Common myeloid progenitor, CD34-positive (primary cell): ENCODE measurements around the gene DCAKD.

Experiments used
- CTCF ChIA-PET: fragments of 350-600 bp; sonication (Branson Sonifier 250); formaldehyde crosslinking; loops from one replicate; lab custom pipeline; 2021; ENCODE audit warnings: antibody characterized with exemption; lab: Charles Lee
- POLR2A ChIA-PET: fragments of 350-600 bp; sonication (Branson Sonifier 250); formaldehyde crosslinking; loops from one replicate; lab custom pipeline; 2021; ENCODE audit warnings: antibody characterized with exemption; lab: Charles Lee
- DNase-seq, 3 donors: peaks; one replicate each; pipeline versions ENCODE4 v3.0.0 to v3.0.0-alpha.2; 2013
- H3K27ac ChIP-seq, 2 experiments: 1 replicate in 1 of 2; 2 replicates in 1 of 2; pipeline ENCODE4 v1.7.0; 2013; ENCODE audit warnings: inconsistent platforms in 2 of 2, low read length in 2 of 2, mild to moderate bottlenecking in 2 of 2, low read depth in 1 of 2, moderate library complexity in 1 of 2; ENCODE audit not compliant: severe bottlenecking in 2 of 2, insufficient read depth in 1 of 2, poor library complexity in 1 of 2
- H3K27me3 ChIP-seq, 5 experiments: replicated peaks in 2 of 5; 1 replicate in 3 of 5; 2 replicates in 2 of 5; pipeline versions ENCODE4 v1.6.1 to v1.7.0; 2013; ENCODE audit warnings: low read length in 4 of 5, mild to moderate bottlenecking in 2 of 5, moderate library complexity in 2 of 5, inconsistent platforms in 1 of 5; ENCODE audit not compliant: insufficient read depth in 5 of 5, control insufficient read depth in 4 of 5
- H3K36me3 ChIP-seq, 4 experiments: 1 replicate in 2 of 4; 2 replicates in 2 of 4; pipeline versions ENCODE4 v1.6.1 to v1.7.0; 2013; ENCODE audit warnings: low read length in 3 of 4, control low read depth in 1 of 4, mild to moderate bottlenecking in 1 of 4; ENCODE audit not compliant: control insufficient read depth in 4 of 4, insufficient read depth in 4 of 4
- H3K4me1 ChIP-seq, 4 experiments: 1 replicate in 3 of 4; 2 replicates in 1 of 4; pipeline versions ENCODE4 v1.6.1 to v1.7.1; 2013; ENCODE audit warnings: low read length in 3 of 4, mild to moderate bottlenecking in 3 of 4, control low read depth in 1 of 4, inconsistent platforms in 1 of 4, moderate library complexity in 1 of 4; ENCODE audit not compliant: control insufficient read depth in 4 of 4, insufficient read depth in 4 of 4; ENCODE audit errors: control extremely low read depth in 1 of 4
- H3K4me3 ChIP-seq, 7 experiments: 1 replicate in 4 of 7; 2 replicates in 3 of 7; pipeline versions ENCODE4 v1.5.1 to v1.7.0; 2013; ENCODE audit warnings: mild to moderate bottlenecking in 7 of 7, low read length in 6 of 7, moderate library complexity in 6 of 7, inconsistent platforms in 2 of 7, low read depth in 2 of 7, control low read depth in 1 of 7; ENCODE audit not compliant: insufficient read depth in 4 of 7, control insufficient read depth in 1 of 7; ENCODE audit errors: extremely low read depth in 1 of 7
- H3K9me3 ChIP-seq, 5 experiments: 1 replicate in 4 of 5; 2 replicates in 1 of 5; pipeline versions ENCODE4 v1.6.1 to v1.7.1; 2013; ENCODE audit warnings: low read length in 4 of 5, mild to moderate bottlenecking in 2 of 5, inconsistent platforms in 1 of 5, low read depth in 1 of 5, moderate library complexity in 1 of 5; ENCODE audit not compliant: control insufficient read depth in 4 of 5, insufficient read depth in 2 of 5; ENCODE audit errors: control extremely low read depth in 1 of 5
- WGBS: methylation state at CpG from one replicate; pipeline ENCODE4 v1.1.5; 2013; ENCODE audit not compliant: insufficient coverage; 5-methylcytosine and 5-hydroxymethylcytosine counted together

DCAKD gene

GRCh38 chr17:45032174-45032541 lies 19.3 kb downstream of the DCAKD start:
- Histone ChIP-seq H3K27me3 (no peaks in the 10 kb centered on the region), H3K9me3 (no peaks in the 10 kb centered on the region), H3K4me3 (no peak overlapping the region), H3K4me1 (peaks cover 0 to 6% (median 2%) of the 10 kb centered on the region in 4 experiments), H3K27ac (no peak overlapping the region), H3K36me3 (peaks cover 9 to 61% (median 46%) of the 10 kb centered on the region in 4 experiments)
- ChIA-PET POLR2A (no interaction called here), CTCF (interaction anchor here (1.2 kb wide), 1 partner anchor 112 kb away, joined by 4 read pairs; no protein-coding TSS in a partner anchor)
- no peak for DNase-seq
- WGBS = 97% methylated on average over 7 of the region's 9 CpGs

DNA sequence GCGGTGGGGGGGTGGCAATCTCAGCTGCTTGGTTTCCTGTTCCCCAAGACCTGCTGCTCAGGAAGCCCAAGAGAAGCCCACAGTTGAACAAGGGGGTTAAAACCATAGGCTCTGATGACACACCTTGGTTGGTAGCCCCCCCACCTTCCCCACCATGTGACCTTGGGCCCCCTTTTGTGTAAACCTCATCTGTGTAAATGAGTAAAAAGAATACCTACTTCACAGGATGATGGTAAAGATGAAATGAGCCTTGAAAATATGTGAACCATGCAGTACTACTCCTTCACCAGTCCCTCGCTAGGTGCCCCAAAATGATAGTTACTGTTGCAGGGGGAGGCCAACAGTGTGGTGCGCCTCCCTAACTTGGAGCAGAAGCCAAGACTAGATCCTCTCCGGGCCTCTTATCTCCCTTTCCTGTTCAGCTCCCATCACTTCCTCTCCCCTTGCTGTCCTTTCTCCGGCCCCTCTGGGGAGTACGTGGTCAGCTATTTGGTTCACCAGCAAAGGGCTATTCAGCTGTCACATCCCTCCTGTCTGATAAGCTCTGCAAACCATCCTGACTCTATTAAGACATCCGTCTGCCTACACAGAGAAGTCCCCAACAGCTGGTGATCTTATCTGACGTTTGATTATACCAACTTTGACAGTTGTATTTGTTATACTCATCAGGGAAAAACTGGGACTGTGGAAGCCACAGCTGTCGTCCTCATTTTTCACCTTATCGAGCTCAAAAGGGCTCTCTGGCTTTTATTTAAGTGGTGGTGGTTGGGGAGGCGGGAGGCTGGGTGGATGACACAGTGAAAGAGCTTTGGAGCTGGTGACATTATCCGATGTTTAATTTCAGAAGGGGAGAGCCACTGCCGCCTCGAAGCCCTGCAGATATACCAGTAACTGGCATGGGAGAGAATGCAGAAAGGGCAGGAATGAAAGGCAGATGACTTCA lies 19.9 kb downstream of the DCAKD start:
- Histone ChIP-seq H3K27me3 (no peaks in the 10 kb centered on the region), H3K36me3 (peaks cover 9 to 65% (median 48%) of the 10 kb centered on the region in 4 experiments), H3K4me1 (peaks cover 0 to 6% (median 2%) of the 10 kb centered on the region in 4 experiments), H3K4me3 (no peak overlapping the region), H3K9me3 (no peaks in the 10 kb centered on the region), H3K27ac (no peak overlapping the region)
- no peak for DNase-seq
- ChIA-PET POLR2A (no interaction called here), CTCF (interaction anchor here (0.6 to 1.4 kb wide), 4 partner anchors 10 to 111 kb away, joined by 3 to 4 read pairs (median 4); no protein-coding TSS in a partner anchor)
- 76% methylated on average over 12 of the region's 14 CpGs for WGBS

DNA sequence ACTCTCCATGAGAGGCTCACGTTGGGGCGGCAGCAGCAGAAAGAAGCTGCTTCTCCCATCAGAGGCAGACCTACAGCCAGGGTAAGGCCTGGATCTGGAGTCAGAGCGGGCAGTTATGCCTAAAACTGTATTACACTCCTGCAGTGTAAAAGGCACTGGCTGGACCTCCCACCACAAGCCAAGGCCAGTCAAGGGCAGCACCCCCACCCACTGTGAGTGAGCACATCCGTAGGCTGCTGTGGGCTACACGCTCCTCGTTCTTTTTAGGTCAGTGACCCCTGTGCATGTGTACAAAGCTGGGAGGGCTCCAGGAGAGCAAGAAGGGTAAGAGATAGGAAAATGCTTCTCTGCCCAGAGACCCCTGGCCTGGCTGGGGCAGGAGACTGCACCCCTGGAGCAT lies 20.7 kb downstream of the DCAKD start:
- Histone ChIP-seq H3K36me3 (peaks cover 9 to 66% (median 45%) of the 10 kb centered on the region in 4 experiments), H3K9me3 (no peaks in the 10 kb centered on the region), H3K27ac (no peak overlapping the region), H3K4me3 (no peak overlapping the region), H3K4me1 (peaks cover 0 to 6% (median 2%) of the 10 kb centered on the region in 4 experiments), H3K27me3 (no peaks in the 10 kb centered on the region)
- POLR2A ChIA-PET = no interaction called here
- WGBS = 98% methylated on average over 6 of the region's 6 CpGs
- no peak for DNase-seq
- CTCF ChIA-PET = interaction anchor here (1.4 kb wide), 2 partner anchors 9 to 18 kb away, joined by 3 to 4 read pairs; no protein-coding TSS in a partner anchor

DNA sequence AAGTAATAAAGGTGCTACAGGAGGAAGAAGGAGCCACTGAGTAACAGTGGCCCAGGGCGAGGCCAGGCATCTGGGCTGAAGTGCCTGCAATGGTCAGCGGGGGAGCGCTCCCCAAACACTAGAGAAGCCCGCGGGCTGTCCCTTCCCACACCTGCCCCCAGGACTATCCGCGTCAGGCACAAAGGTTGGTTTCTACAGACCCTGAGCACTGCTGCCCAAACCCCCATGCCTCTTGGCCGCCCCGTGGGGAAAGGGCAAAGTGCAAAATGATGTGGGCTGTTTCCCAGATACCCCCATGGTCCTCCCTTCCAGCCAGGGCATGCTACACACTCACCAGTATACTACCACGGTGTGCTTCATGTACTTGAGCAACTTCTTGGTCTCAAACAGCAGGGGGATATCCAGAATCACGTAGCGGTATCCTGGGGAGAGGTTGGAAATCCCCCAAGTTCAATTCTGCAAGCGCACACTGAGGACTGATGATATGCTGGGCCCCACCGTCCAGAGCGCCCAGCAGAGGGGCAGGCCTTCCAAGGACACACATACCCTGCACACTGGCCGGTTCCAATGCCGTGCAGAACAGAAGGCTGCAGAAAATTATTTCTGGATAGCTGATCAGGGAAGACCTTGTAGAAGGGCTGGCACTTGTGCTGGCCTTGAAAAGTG lies 21.5 kb downstream of the DCAKD start:
- 99% methylated on average over 10 of the region's 17 CpGs for WGBS
- no peaks in the 10 kb centered on the region for H3K9me3 ChIP-seq
- peaks cover 0 to 6% (median 2%) of the 10 kb centered on the region in 4 experiments for H3K4me1 ChIP-seq
- no peak overlapping the region for H3K27ac ChIP-seq
- H3K4me3 ChIP-seq = no peak overlapping the region
- H3K36me3 ChIP-seq = peaks cover 9 to 67% (median 42%) of the 10 kb centered on the region in 4 experiments
- no peaks in the 10 kb centered on the region for H3K27me3 ChIP-seq
- ChIA-PET CTCF (no interaction called here), POLR2A (no interaction called here)
- no peak for DNase-seq

- POLR2A ChIA-PET = no interaction called here
Observed at GRCh38 chr17:45029096-45029495, 22.3 kb downstream of the DCAKD start.

DNA sequence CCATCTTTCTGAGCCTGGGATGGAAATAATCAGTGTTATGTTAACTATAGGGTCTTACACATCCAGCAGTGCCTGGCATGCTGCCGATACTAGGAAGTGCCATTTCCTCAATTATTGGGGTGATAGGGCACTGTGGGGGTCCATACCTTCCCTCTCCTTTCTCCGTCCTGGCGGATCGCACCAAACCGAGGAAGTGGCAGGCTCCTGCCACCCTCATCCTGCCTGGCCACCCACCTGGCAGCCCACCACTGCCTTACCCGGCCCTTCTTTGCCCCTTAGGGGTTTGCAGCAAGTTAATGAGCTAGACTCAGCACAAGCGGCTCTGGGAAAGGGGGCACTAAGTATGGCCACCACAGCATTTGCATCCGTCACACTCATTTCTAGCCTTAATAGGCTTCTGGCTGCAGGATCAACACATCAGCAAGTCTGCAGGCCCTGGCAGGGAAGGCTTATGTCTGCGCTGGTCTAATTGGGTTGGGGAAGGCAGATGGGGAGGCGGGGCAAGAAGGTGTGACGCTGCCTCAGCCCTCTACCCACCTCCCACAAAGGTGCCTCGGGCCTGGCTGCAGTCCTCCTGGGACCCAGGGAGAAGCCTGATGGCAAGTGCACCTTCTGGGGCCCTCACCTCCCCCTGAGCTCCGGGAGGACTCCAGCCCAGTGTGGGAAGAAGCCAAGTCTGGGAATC lies 28.6 kb downstream of the DCAKD start:
- Histone ChIP-seq H3K9me3 (no peaks in the 10 kb centered on the region), H3K4me1 (peaks cover 0 to 26% (median 17%) of the 10 kb centered on the region in 4 experiments), H3K4me3 (no peak overlapping the region), H3K36me3 (peaks cover 0 to 25% (median 16%) of the 10 kb centered on the region in 4 experiments), H3K27ac (no peak overlapping the region), H3K27me3 (peaks cover 5 to 40% (median 24%) of the 10 kb centered on the region in 5 experiments)
- WGBS = 91% methylated on average over 12 of the region's 13 CpGs
- no peak for DNase-seq
- ChIA-PET CTCF (interaction anchor here (0.6 to 8.0 kb wide), 15 partner anchors 9 to 245 kb away, joined by 3 to 162 read pairs (median 5); partner anchors contain the start of gene GFAP), POLR2A (interaction anchor here (1.2 kb wide), 1 partner anchor 103 kb away, joined by 3 read pairs; no protein-coding TSS in a partner anchor)

More at GRCh38 chr17:45029096-45029495, 22.3 kb downstream of the DCAKD start:
- Histone ChIP-seq H3K9me3 (no peaks in the 10 kb centered on the region), H3K27me3 (no peaks in the 10 kb centered on the region), H3K4me3 (no peak overlapping the region), H3K27ac (no peak overlapping the region), H3K36me3 (peaks cover 7 to 63% (median 44%) of the 10 kb centered on the region in 4 experiments), H3K4me1 (peaks cover 0 to 6% (median 2%) of the 10 kb centered on the region in 4 experiments)
- CTCF ChIA-PET = interaction anchor here (1.2 kb wide), 1 partner anchor 21 kb away, joined by 5 read pairs; no protein-coding TSS in a partner anchor
- DNase-seq = no peak
- WGBS = 98% methylated on average over 7 of the region's 7 CpGs
